HG02840 (cell line): ENCODE data around the gene AK8.

ENCODE experiments used
- ATAC-seq: cut with Tn5 transposase; IDR thresholded peaks from one replicate; pipeline ENCODE4 v1.9.1; 2021; ENCODE audit warnings: mild to moderate bottlenecking, moderate library complexity, moderate number of reproducible peaks; ENCODE audit not compliant: unreplicated experiment, low FRiP score

Gene AK8

GRCh38 chr9:132802121-132802795 is 75.8 kb downstream of the AK8 start:
- no peak for ATAC-seq

GRCh38 chr9:132801659-132802058 is 76.4 kb downstream of the AK8 start:
- no peak for ATAC-seq

GRCh38 chr9:132800038-132800648 is 77.9 kb downstream of the AK8 start:
- ATAC-seq: no peak

GRCh38 chr9:132798817-132799790 is 79.0 kb downstream of the AK8 start:
- no peak for ATAC-seq

- no peak for ATAC-seq
These were observed 80.0 kb downstream of the AK8 start for GRCh38 chr9:132797861-132798659.

- no peak for ATAC-seq
These were observed 82.4 kb downstream of the AK8 start for GRCh38 chr9:132795511-132796303.

GRCh38 chr9:132794730-132795380 is 83.2 kb downstream of the AK8 start:
- ATAC-seq: no peak

GRCh38 chr9:132793606-132794580 is 84.2 kb downstream of the AK8 start:
- no peak for ATAC-seq

GRCh38 chr9:132792547-132792946 is 85.5 kb downstream of the AK8 start:
- no peak for ATAC-seq

- no peak for ATAC-seq
These were observed 86.3 kb downstream of the AK8 start for GRCh38 chr9:132791699-132792240.

- no peak for ATAC-seq
These were observed 88.4 kb downstream of the AK8 start for GRCh38 chr9:132789719-132790118.

- ATAC-seq: no peak
These were observed 89.7 kb downstream of the AK8 start for GRCh38 chr9:132788378-132788777.

GRCh38 chr9:132787748-132788159 is 90.3 kb downstream of the AK8 start:
- no peak for ATAC-seq

- no peak for ATAC-seq
These were observed 93.7 kb downstream of the AK8 start for GRCh38 chr9:132784286-132784830.

- no peak for ATAC-seq
These were observed 95.1 kb downstream of the AK8 start for GRCh38 chr9:132783006-132783405.

GRCh38 chr9:132782037-132782436 is 96.0 kb downstream of the AK8 start:
- no peak for ATAC-seq

- no peak for ATAC-seq
These were observed 97.7 kb downstream of the AK8 start for GRCh38 chr9:132780230-132781007.
